Measurements from ENCODE around the gene CHRNA7. TPM values are rescaled to one million over a fixed set of nuclear protein-coding genes. Genes with fewer than 3 reads are reported as not detected.

Gene CHRNA7
- total RNA-seq, 4 donors from 2014 or later: 1.6 to 9.1 (median 2.8) TPM

DNA sequence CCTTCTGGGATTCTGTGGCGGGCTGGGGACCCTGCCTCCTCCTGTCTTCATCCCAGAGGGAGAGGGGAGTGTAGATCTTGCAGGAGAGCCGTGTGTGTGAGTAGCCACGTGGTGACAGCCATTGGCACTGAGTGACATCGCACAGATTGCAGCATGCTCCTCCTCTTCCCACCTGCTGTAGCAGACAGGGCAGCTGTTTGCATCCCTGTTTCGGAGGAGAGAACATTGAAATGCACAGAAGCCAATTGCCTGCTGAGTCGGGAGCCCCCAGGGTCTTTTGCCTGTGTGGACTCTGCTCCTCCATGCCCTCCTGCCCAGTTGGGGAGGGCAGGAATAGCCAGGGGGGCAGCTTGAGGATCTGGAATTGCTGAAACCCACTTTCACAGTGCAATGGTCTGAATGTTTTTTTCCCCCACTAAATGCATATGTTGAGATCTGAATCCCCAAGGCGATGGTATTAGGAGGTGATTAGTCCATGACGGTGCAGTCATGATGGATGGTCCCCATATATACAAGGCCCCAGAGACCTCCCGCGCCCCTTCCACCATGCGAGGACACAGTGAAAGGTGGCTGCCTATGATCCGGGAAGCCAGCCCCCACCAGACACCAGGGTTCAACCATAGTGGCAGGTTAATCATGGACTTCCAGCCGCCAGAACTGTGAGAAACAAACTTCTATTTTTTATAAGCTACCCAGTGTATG is 66.8 kb downstream of the CHRNA7 start:
- Histone ChIP-seq H3K9me3 (no peaks in the 10 kb centered on the region), H3K4me3 (no peak overlapping the region), H3K27me3 (no peaks in the 10 kb centered on the region), H3K4me1 (no peaks in the 10 kb centered on the region), H3K36me3 (no peaks in the 10 kb centered on the region), H3K27ac (no peak overlapping the region)
- no peak for TF ChIP-seq POLR2A (IDR thresholded peaks at IDR 0.05)
- TF ChIP-seq, protein P1, sequence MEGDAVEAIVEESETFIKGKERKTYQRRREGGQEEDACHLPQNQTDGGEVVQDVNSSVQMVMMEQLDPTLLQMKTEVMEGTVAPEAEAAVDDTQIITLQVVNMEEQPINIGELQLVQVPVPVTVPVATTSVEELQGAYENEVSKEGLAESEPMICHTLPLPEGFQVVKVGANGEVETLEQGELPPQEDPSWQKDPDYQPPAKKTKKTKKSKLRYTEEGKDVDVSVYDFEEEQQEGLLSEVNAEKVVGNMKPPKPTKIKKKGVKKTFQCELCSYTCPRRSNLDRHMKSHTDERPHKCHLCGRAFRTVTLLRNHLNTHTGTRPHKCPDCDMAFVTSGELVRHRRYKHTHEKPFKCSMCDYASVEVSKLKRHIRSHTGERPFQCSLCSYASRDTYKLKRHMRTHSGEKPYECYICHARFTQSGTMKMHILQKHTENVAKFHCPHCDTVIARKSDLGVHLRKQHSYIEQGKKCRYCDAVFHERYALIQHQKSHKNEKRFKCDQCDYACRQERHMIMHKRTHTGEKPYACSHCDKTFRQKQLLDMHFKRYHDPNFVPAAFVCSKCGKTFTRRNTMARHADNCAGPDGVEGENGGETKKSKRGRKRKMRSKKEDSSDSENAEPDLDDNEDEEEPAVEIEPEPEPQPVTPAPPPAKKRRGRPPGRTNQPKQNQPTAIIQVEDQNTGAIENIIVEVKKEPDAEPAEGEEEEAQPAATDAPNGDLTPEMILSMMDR (IDR thresholded peaks at IDR 0.05): no peak
- DNase-seq: no peak
- intact Hi-C loops (cut with DNase I; ENCODE audit: low total_unique reads): no loop called here

DNA sequence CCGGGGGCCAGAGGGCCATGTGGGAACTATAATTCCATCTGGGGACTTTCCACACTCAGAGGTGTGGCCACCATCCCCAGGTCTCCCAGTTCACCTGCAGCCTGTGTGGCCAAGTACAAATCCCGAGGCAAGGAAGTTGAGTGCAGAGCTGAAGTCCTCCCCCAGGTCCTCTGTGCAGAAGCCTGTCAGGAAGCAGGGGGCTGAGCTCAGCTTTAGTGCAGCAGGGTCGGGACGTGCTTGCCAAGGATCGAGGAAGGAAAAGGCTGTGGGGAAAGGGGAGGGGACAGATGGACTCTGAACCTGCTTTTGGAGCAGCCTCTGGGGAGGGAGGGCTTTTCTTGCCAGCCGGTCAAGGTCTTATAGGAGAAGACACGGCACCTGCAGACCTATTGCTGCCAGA is 67.7 kb downstream of the CHRNA7 start:
- H3K4me3 ChIP-seq: no peak overlapping the region
- H3K27ac ChIP-seq: no peak overlapping the region
- no peaks in the 10 kb centered on the region for H3K9me3 ChIP-seq
- TF ChIP-seq, protein P1 (IDR thresholded peaks at IDR 0.05): no peak
- TF ChIP-seq POLR2A (IDR thresholded peaks at IDR 0.05): no peak
- intact Hi-C loops (cut with DNase I; ENCODE audit: low total_unique reads): no loop called here
- H3K4me1 ChIP-seq: no peaks in the 10 kb centered on the region
- no peak for DNase-seq
- no peaks in the 10 kb centered on the region for H3K27me3 ChIP-seq
- no peaks in the 10 kb centered on the region for H3K36me3 ChIP-seq

DNA sequence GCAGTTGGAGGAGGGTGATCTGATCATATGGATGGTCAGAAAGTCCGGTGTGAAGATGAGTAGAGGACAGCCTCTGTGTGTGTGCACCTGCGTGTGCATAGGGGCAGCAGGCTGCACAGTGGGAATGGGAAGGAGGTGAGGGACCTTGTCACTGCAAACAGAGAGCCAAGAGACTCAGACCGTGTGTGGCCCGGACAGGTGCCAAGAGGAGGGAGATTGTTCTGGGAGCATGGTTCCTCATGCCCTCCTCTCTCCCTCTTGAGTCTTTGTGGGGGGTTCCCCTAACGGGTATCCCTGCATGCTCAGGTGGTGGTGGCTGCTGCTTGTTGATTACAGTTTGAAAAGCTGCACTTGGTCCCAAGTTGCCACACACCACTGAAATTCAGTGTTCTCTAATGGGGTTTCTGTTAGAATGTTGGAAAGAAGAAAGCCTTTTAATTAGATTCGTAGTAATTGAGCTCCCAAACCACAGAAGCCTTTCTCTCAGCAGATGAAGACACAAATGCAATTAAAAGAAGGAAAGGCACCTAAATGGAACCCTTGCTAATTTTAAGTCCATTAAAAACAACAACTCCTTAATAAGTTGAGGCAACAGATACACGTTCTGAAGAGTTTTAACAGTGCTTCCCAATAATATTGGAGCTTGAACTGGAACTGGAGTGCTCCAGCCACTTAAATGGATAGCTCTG is 68.9 kb downstream of the CHRNA7 start:
- DNase-seq: no peak

DNA sequence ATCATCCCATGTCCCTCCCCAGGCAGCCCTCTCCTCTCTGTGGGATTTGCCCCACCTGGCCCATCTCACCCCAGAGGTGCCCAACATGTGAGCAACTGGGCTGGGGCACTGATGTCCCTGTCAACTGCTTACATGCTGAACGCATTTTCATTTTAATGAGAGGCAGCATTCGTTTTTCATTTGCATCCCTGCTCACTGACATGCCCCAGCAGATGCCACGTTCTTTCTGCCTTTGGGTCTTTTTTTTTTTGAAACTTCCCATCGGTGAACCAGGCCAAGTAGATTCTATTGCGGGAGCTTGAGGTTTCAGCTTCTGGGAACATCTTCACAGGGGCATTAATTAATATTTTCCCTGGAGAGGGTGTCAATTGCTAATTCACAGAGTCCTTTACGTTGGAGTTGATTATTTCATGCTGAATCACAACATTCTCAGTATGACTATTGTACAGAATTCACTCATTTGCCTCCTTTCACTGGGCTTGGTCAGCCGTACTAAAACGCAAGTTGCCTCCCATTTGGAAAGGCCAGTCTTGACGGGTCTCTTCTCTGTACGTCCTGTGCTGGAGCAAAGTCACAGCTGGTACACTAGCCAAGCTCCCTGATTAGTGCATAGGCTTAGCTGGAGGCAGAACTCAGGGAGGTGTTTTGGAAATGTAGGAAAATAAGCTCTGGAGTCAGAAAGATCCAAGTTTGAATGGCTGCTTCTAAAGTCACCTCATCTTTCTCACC is 69.8 kb downstream of the CHRNA7 start:
- H3K27ac ChIP-seq: no peak overlapping the region
- no peaks in the 10 kb centered on the region for H3K27me3 ChIP-seq
- no peaks in the 10 kb centered on the region for H3K9me3 ChIP-seq
- TF ChIP-seq POLR2A (IDR thresholded peaks at IDR 0.05): no peak
- TF ChIP-seq, protein P1 (IDR thresholded peaks at IDR 0.05): no peak
- DNase-seq: no peak
- intact Hi-C loops (cut with DNase I; ENCODE audit: low total_unique reads): no loop called here
- no peak overlapping the region for H3K4me3 ChIP-seq
- no peaks in the 10 kb centered on the region for H3K4me1 ChIP-seq
- no peaks in the 10 kb centered on the region for H3K36me3 ChIP-seq

More for the DNA sequence above, 68.9 kb downstream of the CHRNA7 start:
- H3K4me3 ChIP-seq: no peak overlapping the region
- no peak overlapping the region for H3K27ac ChIP-seq
- H3K9me3 ChIP-seq: no peaks in the 10 kb centered on the region
- TF ChIP-seq, protein P1 (IDR thresholded peaks at IDR 0.05): no peak
- TF ChIP-seq POLR2A (IDR thresholded peaks at IDR 0.05): no peak
- intact Hi-C loops (cut with DNase I; ENCODE audit: low total_unique reads): no loop called here
- H3K4me1 ChIP-seq: no peaks in the 10 kb centered on the region
- no peaks in the 10 kb centered on the region for H3K36me3 ChIP-seq
- H3K27me3 ChIP-seq: no peaks in the 10 kb centered on the region

All from uterus (tissue), 4 donors.